ENCODE data around the gene DGCR8.

GRCh38 chr22:20145206-20145831, 65.3 kb downstream of the DGCR8 start:
- no peak for TF ChIP-seq POLR2A (IDR thresholded peaks at IDR 0.05; ENCODE audit: low read length)
- TF ChIP-seq GATA1 (IDR thresholded peaks at IDR 0.05; ENCODE audit: low read depth, low read length) = no peak
